Measurements from ENCODE around the gene IFNA1.

- TF ChIP-seq CTCF (tag by site-specific recombination; IDR thresholded peaks at IDR 0.05) (no peak), TCF7L2 (IDR thresholded peaks at IDR 0.05; ENCODE audit: borderline replicate concordance, low read depth, low read length) (no peak), ZNF449 (tag by site-specific recombination; IDR thresholded peaks at IDR 0.05) (no peak), ZBTB7A (tag by site-specific recombination; IDR thresholded peaks at IDR 0.05; ENCODE audit: low read depth) (no peak), GLIS1 (tag by site-specific recombination; IDR thresholded peaks at IDR 0.05) (no peak), SETDB1 (IDR thresholded peaks at IDR 0.05; ENCODE audit: insufficient read length, low read length) (no peak)
Measured at GRCh38 chr9:21415493-21416267, 24.6 kb upstream of the IFNA1 start.

Measured in HEK293 (cell line).